CD4-positive, CD25-positive, alpha-beta regulatory T cell (primary cell): Measurements from ENCODE around the gene OTOG. TPM values are rescaled to one million over a fixed set of nuclear protein-coding genes. Genes with fewer than 3 reads are reported as not detected.
A peak's percentile ranks its signal among the peaks of the same experiment; 100 is the strongest.

Experiments
- ATAC-seq, 2 donors: fragments of 150-1000 bp; cut with Tn5 transposase; one replicate each; pipeline ENCODE4 v1.10.0; 2021; ENCODE audit warnings: low read depth in 2 of 2, moderate number of reproducible peaks in 2 of 2, moderate library complexity in 1 of 2
- DNase-seq, 3 donors: peaks; one replicate each; pipeline versions ENCODE4 v3.0.0 to v3.0.0-alpha.2; 2012 to 2022; ENCODE audit warnings: mixed read lengths in 1 of 3
- H3K27ac ChIP-seq: one replicate; pipeline ENCODE4 v1.7.0; 2013; ENCODE audit warnings: mild to moderate bottlenecking, low read length; ENCODE audit not compliant: insufficient read depth, poor library complexity, severe bottlenecking
- H3K27me3 ChIP-seq: one replicate; pipeline ENCODE4 v1.7.0; 2013; ENCODE audit warnings: low read length; ENCODE audit not compliant: control insufficient read depth, insufficient read depth
- H3K36me3 ChIP-seq: one replicate; pipeline ENCODE4 v1.7.0; 2013; ENCODE audit warnings: mild to moderate bottlenecking, low read length, moderate library complexity; ENCODE audit not compliant: control insufficient read depth, insufficient read depth
- H3K4me1 ChIP-seq: 2 replicates; pipeline ENCODE4 v1.7.0; 2013; ENCODE audit warnings: mild to moderate bottlenecking, low read length; ENCODE audit not compliant: insufficient read depth, control insufficient read depth, poor library complexity, severe bottlenecking
- H3K4me3 ChIP-seq: one replicate; pipeline ENCODE4 v1.7.0; 2013; ENCODE audit warnings: low read depth, mild to moderate bottlenecking, low read length, moderate library complexity
- H3K9me3 ChIP-seq, 2 experiments: 1 replicate in 1 of 2; 2 replicates in 1 of 2; pipeline ENCODE4 v1.7.0; 2013; ENCODE audit warnings: low read length in 2 of 2, mild to moderate bottlenecking in 1 of 2, moderate library complexity in 1 of 2; ENCODE audit not compliant: control insufficient read depth in 2 of 2
- H3K27ac Mint-ChIP-seq, 3 donors: one replicate each; pipeline ENCODE4 v1.8.0; 2020 to 2022; ENCODE audit warnings: mild to moderate bottlenecking in 3 of 3, mixed read lengths in 3 of 3, moderate library complexity in 2 of 3
- H3K27me3 Mint-ChIP-seq: one replicate; pipeline ENCODE4 v1.8.0; 2022; ENCODE audit warnings: mild to moderate bottlenecking, mixed read lengths
- H3K36me3 Mint-ChIP-seq: one replicate; pipeline ENCODE4 v1.8.0; 2020; ENCODE audit warnings: mixed read lengths
- H3K4me1 Mint-ChIP-seq, 4 donors: one replicate each; pipeline ENCODE4 v1.8.0; 2020 to 2022; ENCODE audit warnings: mixed read lengths in 4 of 4, mild to moderate bottlenecking in 1 of 4
- H3K4me3 Mint-ChIP-seq, 4 donors: one replicate each; pipeline ENCODE4 v1.8.0; 2020 to 2022; ENCODE audit warnings: mild to moderate bottlenecking in 4 of 4, mixed read lengths in 4 of 4, moderate library complexity in 3 of 4
- H3K9me3 Mint-ChIP-seq, 7 donors: one replicate each; pipeline ENCODE4 v1.8.0; 2020 to 2022; ENCODE audit warnings: mixed read lengths in 7 of 7, mild to moderate bottlenecking in 3 of 7, moderate library complexity in 2 of 7
- polyA plus RNA-seq, 4 donors: library from polyadenylated mRNA; unstranded; fragments of 300-500 nt; fragmentation: Illumina TruSeq; gene quantifications; one replicate each; pipeline ENCODE4 v1.2.3, GENCODE V29; 2021
- total RNA-seq: library from RNA; stranded (reverse); gene quantifications from one replicate; pipeline ENCODE4 v1.2.3, GENCODE V29; 2022

Gene OTOG
- total and polyA plus RNA-seq, 5 donors from 2014 or later: not detected

DNA sequence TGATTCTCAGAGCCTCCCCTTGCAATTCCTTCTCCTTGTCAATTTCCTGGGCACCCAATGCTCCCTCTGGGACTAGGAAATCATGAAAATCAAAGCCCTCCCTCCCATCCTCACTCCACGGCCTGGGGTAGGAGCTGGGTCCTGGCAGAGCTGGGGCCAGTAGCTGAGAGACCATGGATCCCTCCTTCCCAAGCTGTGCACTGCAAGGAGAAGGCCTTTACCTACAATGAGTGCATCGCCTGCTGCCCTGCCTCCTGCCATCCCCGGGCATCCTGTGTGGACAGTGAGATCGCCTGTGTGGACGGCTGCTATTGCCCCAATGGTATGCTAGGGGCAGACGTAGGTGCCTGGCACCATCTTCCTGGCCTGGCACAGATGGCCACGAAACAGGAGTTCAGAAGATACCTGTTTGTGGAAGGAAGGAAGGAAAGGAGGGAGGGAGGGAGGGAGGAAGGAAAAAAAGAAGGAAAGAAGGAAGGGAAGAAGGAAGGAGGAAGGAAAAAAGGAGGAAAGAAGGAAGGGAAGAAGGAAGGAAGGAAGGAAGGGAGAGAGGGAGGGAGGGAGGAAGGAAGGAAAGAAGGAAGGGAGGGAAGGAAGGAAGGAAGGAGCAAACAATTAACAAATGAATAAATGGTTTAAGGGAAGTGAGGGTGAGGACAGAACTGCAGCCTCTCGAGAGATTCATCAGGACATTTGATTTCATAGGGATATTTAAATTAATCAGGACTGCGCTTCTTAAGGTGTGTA, 12.5 kb downstream of the OTOG start:
- Mint-ChIP-seq H3K27me3 (no peaks in the 10 kb centered on the region), H3K9me3 (peaks cover 0 to 1% (median 0%) of the 10 kb centered on the region in 7 donors)
- ATAC-seq: no peak

GRCh38 chr11:17560281-17561110, 13.4 kb downstream of the OTOG start:
- H3K9me3 ChIP-seq: no peaks in the 10 kb centered on the region
- no peaks in the 10 kb centered on the region for H3K36me3 ChIP-seq
- H3K4me3 Mint-ChIP-seq: no peak overlapping the region
- no peak for ATAC-seq
- H3K9me3 Mint-ChIP-seq: peaks cover 0 to 1% (median 0%) of the 10 kb centered on the region in 7 donors
- H3K36me3 Mint-ChIP-seq: no peaks in the 10 kb centered on the region
- H3K27ac Mint-ChIP-seq: no peak overlapping the region
- H3K4me3 ChIP-seq: no peak overlapping the region
- H3K27me3 ChIP-seq: no peaks in the 10 kb centered on the region
- H3K4me1 Mint-ChIP-seq: no peaks in the 10 kb centered on the region
- no peaks in the 10 kb centered on the region for H3K4me1 ChIP-seq
- no peak overlapping the region for H3K27ac ChIP-seq
- DNase-seq: no peak
- H3K27me3 Mint-ChIP-seq: no peaks in the 10 kb centered on the region

More for the DNA sequence above, 12.5 kb downstream of the OTOG start:
- no peaks in the 10 kb centered on the region for H3K36me3 Mint-ChIP-seq
- Histone ChIP-seq H3K27ac (no peak overlapping the region), H3K4me3 (no peak overlapping the region), H3K36me3 (no peaks in the 10 kb centered on the region), H3K27me3 (no peaks in the 10 kb centered on the region), H3K4me1 (no peaks in the 10 kb centered on the region), H3K9me3 (no peaks in the 10 kb centered on the region)
- no peak overlapping the region for H3K27ac Mint-ChIP-seq
- H3K4me1 Mint-ChIP-seq: no peaks in the 10 kb centered on the region
- DNase-seq: no peak
- no peak overlapping the region for H3K4me3 Mint-ChIP-seq

DNA sequence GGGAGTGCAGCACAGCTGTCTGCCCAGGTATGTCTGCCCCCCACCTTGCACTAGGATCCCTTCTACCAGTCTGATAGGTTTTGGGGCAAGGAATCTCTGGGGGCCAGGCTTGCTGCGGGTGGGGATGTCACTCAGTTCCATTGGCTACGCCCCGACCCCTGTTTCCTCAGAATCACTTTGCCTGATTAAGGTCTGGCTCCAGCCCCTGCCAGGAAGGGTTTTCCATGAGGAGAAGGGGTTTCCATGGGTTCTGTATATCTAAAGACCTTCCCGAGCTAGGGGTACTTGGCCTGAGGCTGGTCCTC, 14.0 kb downstream of the OTOG start:
- H3K4me3 Mint-ChIP-seq: no peak overlapping the region
- Histone ChIP-seq H3K9me3 (no peaks in the 10 kb centered on the region), H3K36me3 (no peaks in the 10 kb centered on the region), H3K4me3 (no peak overlapping the region), H3K4me1 (no peaks in the 10 kb centered on the region), H3K27ac (no peak overlapping the region), H3K27me3 (no peaks in the 10 kb centered on the region)
- H3K36me3 Mint-ChIP-seq: no peaks in the 10 kb centered on the region
- peaks cover 0 to 1% (median 0%) of the 10 kb centered on the region in 7 donors for H3K9me3 Mint-ChIP-seq
- no peak for ATAC-seq
- no peaks in the 10 kb centered on the region for H3K27me3 Mint-ChIP-seq
- DNase-seq: no peak
- H3K4me1 Mint-ChIP-seq: no peaks in the 10 kb centered on the region
- no peak overlapping the region for H3K27ac Mint-ChIP-seq

- no peaks in the 10 kb centered on the region for H3K36me3 Mint-ChIP-seq
- no peak overlapping the region for H3K27ac Mint-ChIP-seq
- Histone ChIP-seq H3K27me3 (no peaks in the 10 kb centered on the region), H3K4me1 (no peaks in the 10 kb centered on the region), H3K36me3 (no peaks in the 10 kb centered on the region), H3K9me3 (no peaks in the 10 kb centered on the region), H3K27ac (no peak overlapping the region), H3K4me3 (no peak overlapping the region)
- no peaks in the 10 kb centered on the region for H3K4me1 Mint-ChIP-seq
- no peaks in the 10 kb centered on the region for H3K27me3 Mint-ChIP-seq
- ATAC-seq (no peak), DNase-seq (no peak)
- H3K4me3 Mint-ChIP-seq: no peak overlapping the region
- peaks cover 0 to 1% (median 0%) of the 10 kb centered on the region in 7 donors for H3K9me3 Mint-ChIP-seq
Measured at GRCh38 chr11:17561526-17561925, 14.5 kb downstream of the OTOG start.

DNA sequence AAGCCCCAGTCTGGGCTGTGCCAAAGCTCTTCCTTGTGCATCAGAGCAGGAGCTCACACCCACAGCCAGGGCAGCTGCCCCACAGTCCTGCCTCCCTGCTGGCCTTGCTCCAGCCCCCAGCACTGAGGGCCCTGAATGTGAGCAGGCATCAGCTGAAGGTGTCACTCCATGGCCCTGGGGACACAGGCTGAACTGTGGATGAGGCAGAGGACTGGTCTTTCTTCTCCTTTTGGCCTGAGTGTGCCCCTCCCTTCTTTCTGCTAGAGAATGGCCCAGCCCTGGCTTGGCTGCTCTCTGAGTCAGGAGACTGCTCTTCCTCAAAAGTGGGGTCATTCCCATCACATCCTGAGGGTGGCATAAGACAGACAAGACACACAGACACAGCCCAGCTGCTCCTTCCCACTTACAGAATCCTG, 16.2 kb downstream of the OTOG start:
- Histone ChIP-seq H3K4me3 (no peak overlapping the region), H3K27ac (no peak overlapping the region), H3K27me3 (no peaks in the 10 kb centered on the region), H3K9me3 (no peaks in the 10 kb centered on the region), H3K4me1 (no peaks in the 10 kb centered on the region), H3K36me3 (no peaks in the 10 kb centered on the region)
- Mint-ChIP-seq H3K36me3 (no peaks in the 10 kb centered on the region), H3K4me1 (no peaks in the 10 kb centered on the region), H3K9me3 (peaks cover 0 to 2% (median 0%) of the 10 kb centered on the region in 7 donors), H3K27me3 (peaks cover 4% of the 10 kb centered on the region), H3K4me3 (no peak overlapping the region), H3K27ac (no peak overlapping the region)
- DNase-seq (no peak), ATAC-seq (no peak)

DNA sequence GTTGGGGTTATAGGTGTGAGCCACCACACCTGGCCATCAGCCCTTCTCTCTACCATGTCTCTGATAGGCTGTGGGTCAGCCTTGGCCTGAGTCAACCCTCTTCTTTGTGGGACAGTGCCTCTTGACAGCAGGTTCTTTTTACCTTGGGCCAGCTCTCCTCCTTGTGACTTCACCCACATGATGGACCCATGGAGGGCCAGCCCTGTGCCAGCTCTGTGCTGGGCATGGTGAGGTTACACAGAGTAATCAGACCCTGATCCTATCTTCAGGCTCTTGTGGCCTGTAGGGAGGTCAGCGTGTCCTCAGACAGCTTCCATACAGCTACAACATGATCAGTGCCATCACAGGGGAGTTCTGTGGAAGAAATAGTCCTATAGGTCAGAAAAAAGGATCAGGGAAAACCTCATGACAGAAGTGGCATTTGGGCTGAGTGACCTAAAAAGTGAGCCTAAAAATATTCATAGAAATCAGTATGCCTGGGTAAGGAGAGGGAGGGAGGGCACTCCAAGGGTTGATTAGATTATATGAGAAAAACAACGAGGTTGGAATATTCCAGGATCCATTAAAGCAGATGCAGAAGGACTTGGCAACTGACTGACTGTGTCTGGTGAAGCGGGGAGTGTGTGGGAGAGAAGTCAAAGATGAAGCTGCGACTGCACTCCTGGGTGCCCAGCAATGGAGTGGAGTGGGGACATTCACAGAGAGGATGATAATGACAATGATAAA, 17.1 kb downstream of the OTOG start:
- Histone ChIP-seq H3K4me1 (no peaks in the 10 kb centered on the region), H3K27ac (no peak overlapping the region), H3K9me3 (no peaks in the 10 kb centered on the region), H3K27me3 (no peaks in the 10 kb centered on the region), H3K36me3 (no peaks in the 10 kb centered on the region), H3K4me3 (no peak overlapping the region)
- DNase-seq (no peak), ATAC-seq (no peak)
- H3K4me3 Mint-ChIP-seq: no peak overlapping the region
- no peaks in the 10 kb centered on the region for H3K36me3 Mint-ChIP-seq
- peaks cover 4% of the 10 kb centered on the region for H3K27me3 Mint-ChIP-seq
- H3K9me3 Mint-ChIP-seq: peaks cover 0 to 2% (median 0%) of the 10 kb centered on the region in 7 donors
- H3K4me1 Mint-ChIP-seq: no peaks in the 10 kb centered on the region
- no peak overlapping the region for H3K27ac Mint-ChIP-seq

DNA sequence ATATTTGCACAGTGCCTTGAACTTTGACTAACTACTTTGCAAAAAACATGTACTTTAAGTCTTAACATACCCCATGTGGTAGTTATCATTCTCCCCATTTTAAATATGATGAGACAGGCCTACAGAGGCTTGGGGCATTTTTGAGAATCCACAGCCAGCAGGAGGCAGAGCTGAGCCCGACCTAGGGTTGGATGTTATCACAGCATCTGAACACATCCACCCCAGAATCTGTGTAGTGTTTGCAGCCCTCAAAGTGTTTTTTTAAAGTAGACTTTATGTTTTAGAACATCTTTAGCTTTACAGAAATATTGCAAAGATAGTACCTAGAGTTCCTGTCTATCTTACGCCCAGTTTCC, 17.6 kb downstream of the OTOG start:
- peak in 1 of 3 donors; percentile 10 for DNase-seq
- H3K4me3 Mint-ChIP-seq: no peak overlapping the region
- ATAC-seq: no peak
- H3K4me1 ChIP-seq: no peaks in the 10 kb centered on the region
- no peaks in the 10 kb centered on the region for H3K36me3 ChIP-seq
- no peaks in the 10 kb centered on the region for H3K36me3 Mint-ChIP-seq
- peaks cover 4% of the 10 kb centered on the region for H3K27me3 Mint-ChIP-seq
- no peak overlapping the region for H3K27ac ChIP-seq
- H3K9me3 ChIP-seq: no peaks in the 10 kb centered on the region
- peaks cover 0 to 2% (median 0%) of the 10 kb centered on the region in 7 donors for H3K9me3 Mint-ChIP-seq
- H3K4me1 Mint-ChIP-seq: no peaks in the 10 kb centered on the region
- H3K27ac Mint-ChIP-seq: no peak overlapping the region
- no peaks in the 10 kb centered on the region for H3K27me3 ChIP-seq
- H3K4me3 ChIP-seq: no peak overlapping the region
